Psoas muscle (tissue), 8 donors: ENCODE measurements around the gene PDCD1LG2. TPM values are rescaled to one million over a fixed set of nuclear protein-coding genes. Genes with fewer than 3 reads are reported as not detected.

Experiments
- ATAC-seq, 4 donors: fragments of 200-7000 bp; cut with Tn5 transposase; one replicate each; pipeline ENCODE4 v1.9.1; 2020; ENCODE audit warnings: moderate library complexity in 3 of 4, mild to moderate bottlenecking in 2 of 4
- DNase-seq, 2 donors: peaks; one replicate each; pipeline ENCODE4 v3.0.0-alpha.2; 2020
- H3K27ac ChIP-seq: fragments of 200-600 bp; one replicate; pipeline ENCODE4 v1.8.0; 2022
- H3K27me3 ChIP-seq, 3 donors: fragments of 200-600 bp in 1 of 3; one replicate each; pipeline versions ENCODE4 v1.6.1 to v1.8.0; 2013 to 2022; ENCODE audit warnings: low read length in 2 of 3, mild to moderate bottlenecking in 2 of 3, moderate library complexity in 1 of 3; ENCODE audit not compliant: insufficient read depth in 3 of 3
- H3K36me3 ChIP-seq, 2 donors: fragments of 200-600 bp in 1 of 2; one replicate each; pipeline versions ENCODE4 v1.6.1 to v1.8.0; 2013 to 2022; ENCODE audit warnings: low read depth in 1 of 2, mild to moderate bottlenecking in 1 of 2, moderate library complexity in 1 of 2; ENCODE audit not compliant: insufficient read depth in 1 of 2
- H3K4me1 ChIP-seq: fragments of 200-600 bp; one replicate; pipeline ENCODE4 v1.8.0; 2022
- H3K4me3 ChIP-seq: fragments of 200-600 bp; one replicate; pipeline ENCODE4 v1.8.0; 2022; ENCODE audit warnings: mild to moderate bottlenecking
- H3K9me3 ChIP-seq: fragments of 200-600 bp; one replicate; pipeline ENCODE4 v1.8.0; 2022
- WGBS, 3 donors: extraction: QIAGEN DNeasy Blood & Tissue Kit; methylation state at CpG; one replicate each; pipeline versions ENCODE4 v1.1.6 to v1.1.7; 2013; 5-methylcytosine and 5-hydroxymethylcytosine counted together
- intact Hi-C, 2 donors: fragments of 100-400 bp; cut with DNase I; formaldehyde crosslinking; loops; one replicate each; pipeline versions ENCODE4 v1.11.0 to v1.14.2; 2022
- polyA plus RNA-seq, 3 donors: library from polyadenylated mRNA; stranded (reverse); fragments of 200-250 nt; gene quantifications; one replicate each; pipeline ENCODE4 v1.2.3, GENCODE V29; 2013
- total RNA-seq, 4 donors: library from RNA; stranded (reverse); fragmentation: NEBNext Ultra II Directional in 2 of 4; extraction: Animal tissue kit (Norgen Biotek cat#: 25700) in 2 of 4; gene quantifications; one replicate each; pipeline versions ENCODE4 v1.2.1 to v1.2.4, GENCODE V29; 2021 to 2023
- TF ChIP-seq, protein P1 (sequence below): fragments of 200-600 bp; IDR thresholded peaks from one replicate; pipeline ENCODE4 v1.8.0; 2022; ENCODE audit warnings: antibody characterized with exemption
- donor health status: healthy with polysubstance abuse.
- donor health status: DM: no; HTN: no; CAD: no; lungs with moderate emphysema.
- donor health status: Bipolar disorder and iron deficiency.
- donor health status: healthy.
- donor health status: DM: yes; HTN: yes; CAD: no.
- donor health status: DM: no; HTN: no; CAD: no.
- donor health status: DM: no; HTN: no; CAD: no.
- donor health status: DM: yes; HTN: yes; CAD: no.

The PDCD1LG2 gene
- total and polyA plus RNA-seq, 7 donors: 0.29 to 1.3 (median 0.62) TPM

DNA sequence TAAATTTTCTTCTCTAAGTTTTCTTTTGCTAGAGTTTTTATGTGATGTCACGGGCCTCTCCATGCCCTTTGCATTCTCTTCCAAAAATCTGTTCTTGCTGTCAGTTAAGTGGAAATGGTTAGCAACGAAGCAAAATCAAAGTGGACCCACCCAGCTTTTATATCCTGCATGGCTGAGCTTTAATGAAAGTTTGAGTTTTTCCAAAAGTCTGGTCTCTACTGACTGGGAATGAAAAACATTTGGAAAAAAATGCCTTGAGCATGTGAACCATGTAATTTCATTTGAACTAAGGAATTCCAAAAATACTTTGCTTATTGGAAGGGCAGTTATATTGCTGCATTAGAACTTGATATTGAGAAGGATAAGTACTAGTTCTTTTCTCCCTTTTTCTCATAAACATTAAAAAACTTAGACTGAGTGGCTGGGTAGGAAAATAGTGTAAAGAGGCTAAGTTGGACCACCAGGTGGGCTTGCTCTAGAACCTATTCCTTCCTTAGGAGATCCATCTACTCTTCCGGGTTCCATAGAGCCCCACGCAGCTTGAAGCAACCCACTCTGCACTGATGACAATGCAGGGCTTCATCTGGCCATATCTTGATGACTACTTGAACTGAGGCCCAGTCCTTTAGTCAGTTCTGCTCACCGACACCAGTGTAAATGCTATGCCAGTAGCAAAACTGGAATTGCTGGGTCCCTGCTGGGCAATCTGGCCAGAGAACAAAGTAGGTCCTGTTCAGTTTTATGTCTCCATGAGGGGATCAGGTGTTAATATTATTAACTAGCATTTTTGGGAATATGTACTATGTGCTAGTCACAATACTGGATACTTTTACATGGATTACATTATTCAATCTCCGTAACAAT lies 101.2 kb downstream of the PDCD1LG2 start:
- 40 to 68% (median 49%) methylated on average over 6 of the region's 6 CpGs for WGBS, 3 donors
- Histone ChIP-seq H3K27me3 (no peaks in the 10 kb centered on the region), H3K27ac (peak overlapping the region; percentile 3), H3K36me3 (no peaks in the 10 kb centered on the region), H3K4me3 (no peak overlapping the region), H3K9me3 (no peaks in the 10 kb centered on the region), H3K4me1 (peaks cover 3% of the 10 kb centered on the region)
- intact Hi-C loops: no loop called here
- ATAC-seq (peak in 3 of 4 donors; percentile 38 to 47 (median 40)), DNase-seq (no peak)
- TF ChIP-seq, protein P1, sequence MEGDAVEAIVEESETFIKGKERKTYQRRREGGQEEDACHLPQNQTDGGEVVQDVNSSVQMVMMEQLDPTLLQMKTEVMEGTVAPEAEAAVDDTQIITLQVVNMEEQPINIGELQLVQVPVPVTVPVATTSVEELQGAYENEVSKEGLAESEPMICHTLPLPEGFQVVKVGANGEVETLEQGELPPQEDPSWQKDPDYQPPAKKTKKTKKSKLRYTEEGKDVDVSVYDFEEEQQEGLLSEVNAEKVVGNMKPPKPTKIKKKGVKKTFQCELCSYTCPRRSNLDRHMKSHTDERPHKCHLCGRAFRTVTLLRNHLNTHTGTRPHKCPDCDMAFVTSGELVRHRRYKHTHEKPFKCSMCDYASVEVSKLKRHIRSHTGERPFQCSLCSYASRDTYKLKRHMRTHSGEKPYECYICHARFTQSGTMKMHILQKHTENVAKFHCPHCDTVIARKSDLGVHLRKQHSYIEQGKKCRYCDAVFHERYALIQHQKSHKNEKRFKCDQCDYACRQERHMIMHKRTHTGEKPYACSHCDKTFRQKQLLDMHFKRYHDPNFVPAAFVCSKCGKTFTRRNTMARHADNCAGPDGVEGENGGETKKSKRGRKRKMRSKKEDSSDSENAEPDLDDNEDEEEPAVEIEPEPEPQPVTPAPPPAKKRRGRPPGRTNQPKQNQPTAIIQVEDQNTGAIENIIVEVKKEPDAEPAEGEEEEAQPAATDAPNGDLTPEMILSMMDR: no peak

DNA sequence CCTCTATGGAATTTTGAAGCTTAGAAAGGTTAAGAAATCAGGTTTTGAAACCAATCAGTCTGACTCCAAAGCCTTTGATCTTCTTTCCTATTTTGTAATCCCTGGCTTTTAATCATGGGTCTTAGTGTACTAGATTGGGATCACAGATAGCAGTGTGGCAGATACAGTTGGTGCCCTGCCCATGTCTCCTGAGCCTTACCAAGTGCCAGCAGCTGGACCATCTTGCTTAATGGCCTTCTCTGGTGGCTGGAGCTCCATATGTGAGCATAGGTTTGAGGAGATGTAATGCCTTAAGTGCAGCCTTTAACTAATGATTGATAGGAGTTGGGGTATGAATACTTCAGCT lies 101.8 kb downstream of the PDCD1LG2 start:
- DNase-seq (no peak), ATAC-seq (peak in 3 of 4 donors; percentile 26 to 48 (median 34))
- Histone ChIP-seq H3K4me1 (peaks cover 3% of the 10 kb centered on the region), H3K36me3 (no peaks in the 10 kb centered on the region), H3K9me3 (no peaks in the 10 kb centered on the region), H3K4me3 (no peak overlapping the region), H3K27me3 (no peaks in the 10 kb centered on the region), H3K27ac (peak overlapping the region; percentile 3)
- TF ChIP-seq, protein P1: no peak
- intact Hi-C loops: no loop called here

DNA sequence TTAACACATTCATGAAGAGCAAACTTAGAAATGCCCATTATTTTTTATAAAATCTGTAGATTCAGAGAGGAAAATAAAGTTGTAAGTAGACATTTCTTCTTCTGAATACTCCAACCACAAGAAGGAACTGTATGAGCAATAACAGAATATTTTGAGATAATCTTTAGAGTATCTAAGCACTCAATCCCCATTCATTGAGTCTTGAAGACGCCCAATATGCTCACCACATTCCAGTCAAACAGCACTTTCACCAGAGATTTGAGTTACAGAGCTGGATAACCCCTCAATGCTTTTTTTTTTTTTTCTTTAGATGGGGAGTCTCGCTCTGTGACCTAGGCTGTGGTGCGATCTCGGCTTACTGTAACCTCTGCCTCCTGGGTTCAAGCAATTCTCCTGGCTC lies 103.9 kb downstream of the PDCD1LG2 start:
- intact Hi-C loops: no loop called here
- Histone ChIP-seq H3K9me3 (no peaks in the 10 kb centered on the region), H3K4me3 (no peak overlapping the region), H3K27me3 (no peaks in the 10 kb centered on the region), H3K4me1 (peaks cover 8% of the 10 kb centered on the region), H3K36me3 (no peaks in the 10 kb centered on the region), H3K27ac (no peak overlapping the region)
- WGBS, 3 donors: 97 to 99% (median 98%) methylated on average over 4 of the region's 4 CpGs
- ATAC-seq: no peak
- TF ChIP-seq, protein P1: no peak
- DNase-seq: no peak

- Histone ChIP-seq H3K36me3 (no peaks in the 10 kb centered on the region), H3K27ac (no peak overlapping the region), H3K4me3 (no peak overlapping the region), H3K9me3 (no peaks in the 10 kb centered on the region), H3K4me1 (peaks cover 8% of the 10 kb centered on the region), H3K27me3 (no peaks in the 10 kb centered on the region)
- intact Hi-C loops: no loop called here
- DNase-seq (no peak), ATAC-seq (no peak)
- TF ChIP-seq, protein P1: no peak
- WGBS, 3 donors: 90 to 92% (median 91%) methylated on average over 3 of the region's 3 CpGs
These were observed 104.7 kb downstream of the PDCD1LG2 start for GRCh38 chr9:5614985-5615384.

GRCh38 chr9:5617749-5618148 lies 107.4 kb downstream of the PDCD1LG2 start:
- TF ChIP-seq, protein P1: no peak
- H3K4me1 ChIP-seq: peaks cover 21% of the 10 kb centered on the region
- intact Hi-C loops: no loop called here
- H3K27ac ChIP-seq: no peak overlapping the region
- no peaks in the 10 kb centered on the region for H3K27me3 ChIP-seq
- H3K9me3 ChIP-seq: no peaks in the 10 kb centered on the region
- H3K4me3 ChIP-seq: no peak overlapping the region
- H3K36me3 ChIP-seq: no peaks in the 10 kb centered on the region
- no peak for DNase-seq
- no peak for ATAC-seq
